NCI-H345 treated with DMSO at 0.1 percent for 48 hours (cell line): ENCODE data around the gene LURAP1L.

Experiments
- DNase-seq: peaks from one replicate; lab custom pipeline; 2025; ENCODE audit not compliant: unreplicated experiment; lab: John Stamatoyannopoulos, UW

LURAP1L gene

GRCh38 chr9:12812710-12813109, 37.9 kb downstream of the LURAP1L start:
- DNase-seq: no peak

- DNase-seq: no peak
Measured at GRCh38 chr9:12813533-12813932, 38.7 kb downstream of the LURAP1L start.

GRCh38 chr9:12813960-12814876, 39.4 kb downstream of the LURAP1L start:
- peak; percentile 42 for DNase-seq

GRCh38 chr9:12814877-12815237, 40.0 kb downstream of the LURAP1L start:
- no peak for DNase-seq

- no peak for DNase-seq
Measured at GRCh38 chr9:12815888-12816287, 41.1 kb downstream of the LURAP1L start.

- no peak for DNase-seq
Measured at GRCh38 chr9:12816656-12817101, 41.9 kb downstream of the LURAP1L start.

GRCh38 chr9:12817702-12818101, 42.9 kb downstream of the LURAP1L start:
- DNase-seq: no peak

- no peak for DNase-seq
Measured at GRCh38 chr9:12818431-12819000, 43.7 kb downstream of the LURAP1L start.

GRCh38 chr9:12819436-12820185, 44.8 kb downstream of the LURAP1L start:
- no peak for DNase-seq

- DNase-seq: no peak
Measured at GRCh38 chr9:12822111-12822510, 47.3 kb downstream of the LURAP1L start.

GRCh38 chr9:12826924-12827565, 52.2 kb downstream of the LURAP1L start:
- DNase-seq: no peak

- no peak for DNase-seq
Measured at GRCh38 chr9:12833701-12834100, 58.9 kb downstream of the LURAP1L start.

GRCh38 chr9:12838546-12838945, 63.7 kb downstream of the LURAP1L start:
- no peak for DNase-seq

- no peak for DNase-seq
Measured at GRCh38 chr9:12843735-12844134, 68.9 kb downstream of the LURAP1L start.

- DNase-seq: no peak
Measured at GRCh38 chr9:12846035-12846434, 71.2 kb downstream of the LURAP1L start.

GRCh38 chr9:12847561-12847960, 72.7 kb downstream of the LURAP1L start:
- no peak for DNase-seq

GRCh38 chr9:12849486-12850003, 74.7 kb downstream of the LURAP1L start:
- no peak for DNase-seq

GRCh38 chr9:12851341-12852090, 76.7 kb downstream of the LURAP1L start:
- no peak for DNase-seq

- no peak for DNase-seq
Measured at GRCh38 chr9:12853051-12853450, 78.2 kb downstream of the LURAP1L start.

- DNase-seq: no peak
Measured at GRCh38 chr9:12854221-12854620, 79.4 kb downstream of the LURAP1L start.
